ENCODE measurements around the gene RAB3IP. TPM values are rescaled to one million over a fixed set of nuclear protein-coding genes. Genes with fewer than 3 reads are reported as not detected.

Gene RAB3IP
- total RNA-seq, 1 experiment from 2014 or later: 82.5 TPM

DNA sequence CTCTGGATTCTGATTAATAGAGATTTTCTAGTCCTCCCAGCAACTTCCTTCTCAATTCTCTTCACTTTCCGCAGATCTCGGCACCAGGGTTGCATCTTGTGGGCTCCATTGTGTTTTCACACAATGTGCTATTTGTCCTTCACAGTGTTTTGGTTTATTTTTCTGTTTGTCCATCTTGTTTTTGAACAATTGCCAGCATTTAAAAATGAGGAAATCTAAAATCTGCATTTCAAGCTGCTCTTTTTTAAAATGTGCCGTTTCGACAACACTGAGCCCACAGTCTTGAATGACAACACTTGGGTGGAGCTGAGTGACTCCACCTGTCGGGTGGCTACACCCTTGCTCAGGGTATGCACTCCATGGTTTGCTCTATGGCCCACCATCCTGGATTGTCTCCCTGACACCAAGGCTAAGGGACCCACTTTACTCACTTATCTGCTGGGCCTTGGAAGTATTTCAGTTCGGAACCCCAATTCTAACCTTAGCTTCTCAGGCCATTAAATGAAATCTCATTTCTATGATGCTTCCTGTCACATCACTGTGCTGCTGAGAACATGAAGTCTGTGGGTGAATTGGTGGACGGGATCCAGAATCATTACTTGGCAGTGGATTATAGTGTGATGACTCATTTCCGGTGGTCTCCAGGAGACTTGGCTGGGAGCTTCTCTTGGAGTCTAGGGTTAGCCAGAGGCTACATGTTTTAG, 82.9 kb downstream of the RAB3IP start:
- TF ChIP-seq, protein P1, sequence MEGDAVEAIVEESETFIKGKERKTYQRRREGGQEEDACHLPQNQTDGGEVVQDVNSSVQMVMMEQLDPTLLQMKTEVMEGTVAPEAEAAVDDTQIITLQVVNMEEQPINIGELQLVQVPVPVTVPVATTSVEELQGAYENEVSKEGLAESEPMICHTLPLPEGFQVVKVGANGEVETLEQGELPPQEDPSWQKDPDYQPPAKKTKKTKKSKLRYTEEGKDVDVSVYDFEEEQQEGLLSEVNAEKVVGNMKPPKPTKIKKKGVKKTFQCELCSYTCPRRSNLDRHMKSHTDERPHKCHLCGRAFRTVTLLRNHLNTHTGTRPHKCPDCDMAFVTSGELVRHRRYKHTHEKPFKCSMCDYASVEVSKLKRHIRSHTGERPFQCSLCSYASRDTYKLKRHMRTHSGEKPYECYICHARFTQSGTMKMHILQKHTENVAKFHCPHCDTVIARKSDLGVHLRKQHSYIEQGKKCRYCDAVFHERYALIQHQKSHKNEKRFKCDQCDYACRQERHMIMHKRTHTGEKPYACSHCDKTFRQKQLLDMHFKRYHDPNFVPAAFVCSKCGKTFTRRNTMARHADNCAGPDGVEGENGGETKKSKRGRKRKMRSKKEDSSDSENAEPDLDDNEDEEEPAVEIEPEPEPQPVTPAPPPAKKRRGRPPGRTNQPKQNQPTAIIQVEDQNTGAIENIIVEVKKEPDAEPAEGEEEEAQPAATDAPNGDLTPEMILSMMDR (IDR thresholded peaks at IDR 0.05; ENCODE audit: insufficient read depth in 1 of 2, low read depth in 1 of 2, low read length in 1 of 2, severe bottlenecking in 1 of 2, unreplicated experiment in 1 of 2): no peak
- Mint-ChIP-seq H3K9me3 (ENCODE audit: unreplicated experiment) (no peaks in the 10 kb centered on the region), H3K27ac (ENCODE audit: unreplicated experiment) (no peak overlapping the region), H3K4me3 (ENCODE audit: unreplicated experiment) (no peak overlapping the region), H3K36me3 (ENCODE audit: insufficient read depth, unreplicated experiment) (peaks cover 12% of the 10 kb centered on the region), H3K4me1 (ENCODE audit: low read depth, unreplicated experiment) (no peaks in the 10 kb centered on the region), H3K27me3 (ENCODE audit: insufficient read depth, unreplicated experiment) (no peaks in the 10 kb centered on the region)
- ChIA-PET CTCF (no interaction called here), POLR2A (no interaction called here)
- Histone ChIP-seq H3K27me3 (replicated peaks; ENCODE audit: control insufficient read depth, insufficient read depth, low read length) (no peaks in the 10 kb centered on the region), H3K9me3 (no peaks in the 10 kb centered on the region), H3K36me3 (ENCODE audit: control insufficient read depth, insufficient read depth, low read length) (no peaks in the 10 kb centered on the region), H3K4me3 (ENCODE audit: low read depth, low read length) (no peak overlapping the region), H3K4me1 (no peaks in the 10 kb centered on the region)
- no TSS peak for BruUV-seq (replicated peaks)
- intact Hi-C loops (cut with micrococcal nuclease; ENCODE audit: unreplicated experiment): no loop called here
- no peak for DNase-seq

DNA sequence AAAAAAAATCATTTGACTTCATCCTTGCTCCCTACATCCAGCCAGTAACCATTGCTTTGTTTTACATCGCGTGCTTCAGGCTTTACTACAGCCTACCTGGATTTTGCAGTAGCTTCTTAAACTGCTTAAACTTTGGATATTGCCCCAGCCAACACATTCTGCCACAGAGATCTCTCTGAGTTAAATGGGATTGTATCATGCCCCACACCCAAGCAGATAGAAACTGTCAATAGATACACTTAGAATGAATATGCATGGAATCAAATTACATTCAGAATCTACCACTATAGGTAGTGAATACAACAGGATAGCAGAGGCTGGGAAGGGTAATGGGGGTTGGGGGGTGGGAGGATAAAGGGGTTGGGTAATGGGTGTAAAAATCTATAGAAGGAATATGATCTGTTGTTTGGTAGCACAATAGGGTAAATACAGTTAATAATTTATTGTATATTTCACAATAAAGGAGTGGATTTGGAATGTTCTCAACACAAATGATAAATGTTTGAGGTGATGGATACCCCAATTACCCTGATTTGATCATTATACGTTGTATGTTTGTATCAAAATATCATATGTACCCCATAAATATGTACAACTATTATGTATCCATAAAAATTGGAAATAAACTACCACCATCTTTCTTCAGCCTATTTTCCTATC, 83.7 kb downstream of the RAB3IP start:
- intact Hi-C loops (cut with micrococcal nuclease; ENCODE audit: unreplicated experiment): no loop called here
- Mint-ChIP-seq H3K27me3 (ENCODE audit: insufficient read depth, unreplicated experiment) (no peaks in the 10 kb centered on the region), H3K4me3 (ENCODE audit: unreplicated experiment) (no peak overlapping the region), H3K27ac (ENCODE audit: unreplicated experiment) (no peak overlapping the region), H3K4me1 (ENCODE audit: low read depth, unreplicated experiment) (no peaks in the 10 kb centered on the region), H3K36me3 (ENCODE audit: insufficient read depth, unreplicated experiment) (peaks cover 12% of the 10 kb centered on the region), H3K9me3 (ENCODE audit: unreplicated experiment) (no peaks in the 10 kb centered on the region)
- no peaks in the 10 kb centered on the region for H3K4me1 ChIP-seq
- no peak for DNase-seq
- BruUV-seq (replicated peaks): no TSS peak
- CTCF ChIA-PET: no interaction called here
- no peaks in the 10 kb centered on the region for H3K27me3 ChIP-seq (replicated peaks; ENCODE audit: control insufficient read depth, insufficient read depth, low read length)
- POLR2A ChIA-PET: no interaction called here
- TF ChIP-seq, protein P1 (IDR thresholded peaks at IDR 0.05; ENCODE audit: insufficient read depth in 1 of 2, low read depth in 1 of 2, low read length in 1 of 2, severe bottlenecking in 1 of 2, unreplicated experiment in 1 of 2): no peak
- H3K4me3 ChIP-seq (ENCODE audit: low read depth, low read length): no peak overlapping the region
- H3K36me3 ChIP-seq (ENCODE audit: control insufficient read depth, insufficient read depth, low read length): no peaks in the 10 kb centered on the region
- H3K9me3 ChIP-seq: no peaks in the 10 kb centered on the region

DNA sequence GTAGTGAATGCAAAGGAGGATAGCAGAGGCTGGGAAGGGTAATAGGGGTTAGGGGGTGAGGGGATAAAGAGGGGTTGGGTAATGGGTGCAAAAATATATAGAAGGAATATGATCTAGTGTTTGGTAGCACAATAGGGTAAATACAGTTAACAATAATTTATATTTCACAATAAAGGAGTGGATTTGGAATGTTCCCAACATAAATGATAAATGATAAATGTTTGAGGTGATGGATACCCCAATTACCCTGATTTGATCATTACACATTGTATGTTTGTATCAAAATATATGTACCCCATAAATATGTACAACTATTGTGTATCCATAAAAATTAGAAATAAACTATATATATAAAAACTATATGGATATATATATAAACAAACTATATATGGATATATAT, 85.4 kb downstream of the RAB3IP start:
- no peak for DNase-seq
- H3K4me1 ChIP-seq: no peaks in the 10 kb centered on the region
- Mint-ChIP-seq H3K36me3 (ENCODE audit: insufficient read depth, unreplicated experiment) (peaks cover 12% of the 10 kb centered on the region), H3K27ac (ENCODE audit: unreplicated experiment) (no peak overlapping the region), H3K4me3 (ENCODE audit: unreplicated experiment) (no peak overlapping the region), H3K4me1 (ENCODE audit: low read depth, unreplicated experiment) (no peaks in the 10 kb centered on the region), H3K27me3 (ENCODE audit: insufficient read depth, unreplicated experiment) (no peaks in the 10 kb centered on the region), H3K9me3 (ENCODE audit: unreplicated experiment) (no peaks in the 10 kb centered on the region)
- no TSS peak for BruUV-seq (replicated peaks)
- CTCF ChIA-PET: no interaction called here
- H3K4me3 ChIP-seq (ENCODE audit: low read depth, low read length): no peak overlapping the region
- H3K27me3 ChIP-seq (replicated peaks; ENCODE audit: control insufficient read depth, insufficient read depth, low read length): no peaks in the 10 kb centered on the region
- H3K36me3 ChIP-seq (ENCODE audit: control insufficient read depth, insufficient read depth, low read length): no peaks in the 10 kb centered on the region
- TF ChIP-seq, protein P1 (IDR thresholded peaks at IDR 0.05; ENCODE audit: insufficient read depth in 1 of 2, low read depth in 1 of 2, low read length in 1 of 2, severe bottlenecking in 1 of 2, unreplicated experiment in 1 of 2): no peak
- no peaks in the 10 kb centered on the region; the same call in 1 of the 2 replicates for H3K9me3 ChIP-seq
- intact Hi-C loops (cut with micrococcal nuclease; ENCODE audit: unreplicated experiment): no loop called here
- POLR2A ChIA-PET: no interaction called here

Data from Caco-2 (cell line).